DMS53 treated with DMSO at 0.1 percent for 48 hours (cell line): Measurements from ENCODE around the gene TWF2.

Experiments used
- DNase-seq: peaks from one replicate; lab custom pipeline; 2025; ENCODE audit not compliant: unreplicated experiment; lab: John Stamatoyannopoulos, UW

Gene TWF2

DNA sequence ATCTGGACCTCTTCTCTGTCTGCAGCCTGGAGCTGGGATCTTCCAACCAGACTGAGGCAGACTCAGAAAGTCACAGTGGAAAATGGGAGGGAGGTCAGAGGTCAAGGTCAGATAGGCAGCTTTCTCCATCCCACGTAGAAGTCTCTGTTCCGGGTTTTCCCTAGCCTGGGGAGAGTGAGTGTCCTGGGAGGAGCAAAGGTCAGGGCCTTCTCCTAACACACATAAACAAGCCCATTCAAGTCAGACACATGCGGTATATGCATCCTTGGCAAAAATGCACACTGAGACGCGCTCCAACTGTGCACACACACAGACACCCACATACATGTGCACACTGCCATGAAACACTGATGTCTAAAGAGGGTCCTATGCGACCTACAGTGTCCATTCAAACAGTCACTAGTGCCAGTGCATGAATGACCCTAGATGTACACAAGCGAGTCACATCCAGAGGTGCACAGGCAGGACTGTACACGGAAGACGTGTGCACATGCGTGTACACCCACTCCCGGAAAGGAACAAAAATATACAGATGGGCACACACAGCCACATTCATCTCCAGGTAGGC, 681 bp downstream of the TWF2 start:
- no peak for DNase-seq

DNA sequence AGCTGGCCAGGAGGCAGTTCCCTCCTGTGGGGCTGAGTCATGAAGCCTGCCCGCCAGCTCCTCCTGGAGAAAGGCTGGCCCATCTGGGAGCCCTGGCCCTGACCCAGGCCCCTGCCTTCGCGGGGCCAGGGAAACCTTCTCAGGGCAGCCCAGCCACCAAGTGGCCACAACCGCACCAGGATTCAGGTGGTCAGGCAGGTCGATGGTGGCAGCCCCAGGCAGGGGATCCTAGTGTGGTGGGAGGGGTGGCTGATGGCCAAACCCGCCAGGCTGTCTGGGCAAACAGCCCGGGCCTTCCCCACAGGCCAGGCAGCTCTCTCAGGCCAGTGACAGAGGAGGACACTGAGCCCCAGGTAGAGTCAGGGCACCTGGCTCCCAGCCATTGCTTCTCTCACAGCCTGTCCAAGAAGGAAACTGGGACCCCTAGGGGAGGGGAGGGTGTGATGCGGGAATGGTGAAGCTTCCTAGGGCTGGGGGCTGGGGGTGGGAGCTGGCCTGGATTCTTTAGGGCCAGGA, 1.2 kb downstream of the TWF2 start:
- no peak for DNase-seq

DNA sequence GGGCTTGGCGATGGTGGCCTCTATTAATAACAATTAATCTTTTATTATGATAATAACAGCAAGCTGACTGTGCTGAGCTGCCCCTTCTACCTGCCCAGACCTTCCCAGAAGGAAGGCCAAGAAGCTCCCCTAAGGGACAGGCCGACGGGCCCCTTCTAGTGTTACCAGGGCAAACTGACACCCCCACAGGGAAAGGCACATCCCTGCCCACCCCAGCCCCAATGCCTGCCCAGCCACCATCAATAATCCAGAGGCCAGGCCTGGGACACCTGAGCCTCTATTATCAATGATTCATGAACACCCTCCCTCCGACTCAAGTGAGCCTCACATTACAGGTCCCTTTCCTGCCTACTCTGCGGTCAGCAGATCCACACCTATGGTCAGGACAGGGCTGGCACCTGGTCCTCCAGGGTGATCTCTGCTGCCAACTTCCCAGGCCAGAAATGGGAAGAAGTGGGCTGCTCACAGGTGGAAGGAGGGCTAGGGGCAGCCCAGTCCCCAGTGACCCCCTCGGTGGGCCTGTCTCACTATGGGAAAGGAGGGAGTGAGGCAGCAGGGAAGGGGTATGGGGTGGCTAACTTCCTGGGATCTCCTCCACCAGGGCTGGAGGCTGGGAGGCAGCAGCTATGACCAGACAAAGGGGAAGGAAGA, 1.8 kb downstream of the TWF2 start:
- no peak for DNase-seq

DNA sequence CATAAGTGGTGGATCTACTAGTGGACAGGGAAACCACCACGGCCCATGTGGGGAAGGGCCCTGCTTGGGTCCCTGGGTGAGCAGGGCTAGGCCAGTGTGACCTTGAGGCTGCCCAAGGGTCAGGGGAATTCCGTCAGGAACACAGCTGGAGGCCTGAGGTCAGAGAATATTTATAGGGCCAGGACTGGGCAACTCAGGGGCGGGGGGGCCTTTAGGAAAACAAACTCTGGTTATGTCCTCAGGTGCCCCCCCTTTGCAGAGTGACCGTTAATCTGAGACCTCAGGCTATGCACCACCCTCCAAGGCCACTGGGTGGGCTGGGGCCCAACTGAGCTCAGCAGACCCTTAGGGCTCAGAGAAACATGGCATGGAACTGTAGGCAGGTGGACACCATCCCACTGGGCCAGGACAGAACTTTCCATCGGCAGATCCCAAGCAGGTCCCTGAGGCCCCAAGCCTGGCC, 2.5 kb downstream of the TWF2 start:
- DNase-seq = no peak

DNA sequence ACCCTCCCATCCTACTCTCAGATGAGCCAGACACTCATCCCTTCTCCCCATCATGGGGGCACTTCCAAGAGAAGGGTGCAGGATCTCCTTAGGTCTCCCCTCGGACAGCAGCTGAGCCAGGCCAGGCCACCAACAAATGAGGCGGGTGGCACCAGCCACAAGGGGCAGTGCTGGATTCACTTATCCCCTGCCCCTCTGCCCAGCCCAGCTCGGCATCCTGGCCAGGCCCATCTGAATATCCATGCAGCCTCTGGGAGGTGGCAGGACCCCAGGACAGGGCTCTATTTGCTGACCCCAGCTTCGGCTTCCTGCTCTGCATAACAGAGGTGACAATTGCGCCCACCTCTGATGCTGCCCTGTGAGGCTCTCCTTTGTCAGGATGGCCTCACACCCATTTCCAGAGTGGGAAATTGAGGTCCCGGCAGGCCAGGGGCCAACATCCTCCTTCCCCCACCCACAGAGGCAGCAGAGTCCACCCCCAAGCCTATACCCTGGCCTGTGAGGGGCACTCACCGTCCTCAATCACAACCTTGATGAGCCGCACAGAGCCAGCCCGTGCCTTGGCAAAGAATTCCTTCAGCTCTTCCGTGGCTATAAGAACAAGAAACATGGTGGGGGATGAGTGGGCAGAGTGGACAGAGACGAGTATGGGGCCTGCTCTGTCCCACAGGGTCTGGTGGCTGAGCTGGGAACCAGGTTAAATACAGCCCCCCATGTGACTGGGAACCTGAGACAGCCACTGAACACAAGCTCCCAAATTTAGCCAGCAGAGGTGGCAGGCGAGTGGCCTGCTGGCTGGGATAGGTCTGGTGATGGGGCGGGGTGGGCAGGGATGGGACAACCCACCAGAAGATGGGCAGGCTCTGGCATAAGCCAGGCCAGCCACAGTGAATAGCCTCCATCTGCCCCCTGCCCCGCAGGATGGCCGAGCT, 4.2 kb downstream of the TWF2 start:
- DNase-seq = no peak

DNA sequence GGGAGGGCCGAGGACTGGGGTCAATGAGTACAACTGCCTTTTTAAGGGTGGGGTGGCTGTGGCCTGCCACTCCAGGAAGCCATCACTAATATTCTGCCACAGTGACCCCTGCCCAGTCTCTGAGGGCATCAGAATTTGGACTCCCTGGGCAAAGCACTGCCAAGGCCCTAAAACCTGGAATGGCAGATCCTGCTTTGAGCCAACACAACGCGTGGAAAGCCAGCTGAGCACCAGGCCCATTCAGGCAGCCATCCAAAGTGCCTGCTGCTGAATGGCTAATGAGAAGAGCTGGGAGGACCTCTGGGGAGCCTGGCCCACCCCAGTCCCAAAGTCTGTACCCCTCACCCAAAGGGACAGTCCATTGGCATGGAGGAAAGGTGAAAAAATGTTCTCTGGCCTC, 5.0 kb downstream of the TWF2 start:
- no peak for DNase-seq

DNA sequence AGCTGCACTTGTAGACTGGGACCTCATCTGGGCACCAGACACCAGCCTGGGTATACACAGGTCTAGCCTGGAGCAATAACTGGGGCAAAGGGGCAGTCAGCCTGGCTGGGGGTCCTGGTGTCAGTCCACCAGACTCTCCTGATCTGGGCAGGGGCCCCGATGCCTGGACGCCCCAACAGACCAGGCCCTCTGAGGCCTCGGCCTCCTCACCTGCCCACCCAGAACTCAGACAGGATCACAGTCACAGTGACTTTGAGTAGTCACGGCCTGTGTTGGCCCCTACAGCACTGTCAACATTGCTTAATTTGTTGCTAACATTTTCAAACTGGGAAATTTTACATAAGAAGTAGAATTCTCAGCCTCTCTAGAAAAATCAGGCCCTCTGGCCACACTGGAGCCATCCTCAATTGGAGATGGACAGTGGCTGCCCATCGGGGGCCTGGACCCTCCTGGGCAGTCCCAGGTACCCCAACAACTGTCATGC, 5.8 kb downstream of the TWF2 start:
- no peak for DNase-seq

DNA sequence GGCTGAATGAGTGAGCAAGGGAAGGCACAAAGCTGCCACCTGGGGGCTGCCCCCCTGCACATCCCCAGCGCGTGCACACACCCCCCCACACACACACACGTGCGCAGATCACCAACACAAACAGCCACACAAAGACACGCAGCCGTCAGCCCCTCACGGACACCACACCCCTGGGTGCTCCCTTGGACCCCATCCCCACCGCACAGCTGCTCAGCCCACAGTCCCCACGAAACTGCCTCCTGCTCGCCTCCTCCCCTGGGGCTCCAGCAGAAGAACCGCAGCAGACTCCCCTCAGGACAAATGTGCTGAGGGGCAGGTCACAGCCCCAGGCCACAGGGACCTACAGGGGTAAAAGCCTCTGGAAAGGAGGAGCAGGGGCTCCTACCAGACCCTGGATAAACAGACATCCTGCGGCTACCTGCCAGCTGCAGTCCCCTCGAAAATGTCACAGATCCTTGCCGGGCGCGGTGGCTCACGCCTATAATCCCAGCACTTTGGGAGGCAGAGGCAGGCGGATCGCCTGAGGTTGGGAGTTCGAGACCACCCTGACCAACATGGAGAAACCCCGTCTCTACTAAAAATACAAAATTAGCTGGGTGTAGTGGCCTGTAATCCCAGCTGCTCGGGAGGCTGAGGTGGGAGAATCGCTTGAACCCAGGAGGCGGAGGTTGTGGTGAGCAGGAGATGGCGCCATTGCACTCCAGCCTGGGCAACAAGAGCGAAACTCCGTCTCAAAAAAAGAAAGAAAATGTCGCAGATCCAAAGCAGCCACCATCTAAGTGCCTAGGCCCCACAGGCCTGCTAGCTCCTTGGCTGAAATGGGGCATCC, 6.5 kb downstream of the TWF2 start:
- DNase-seq = no peak

DNA sequence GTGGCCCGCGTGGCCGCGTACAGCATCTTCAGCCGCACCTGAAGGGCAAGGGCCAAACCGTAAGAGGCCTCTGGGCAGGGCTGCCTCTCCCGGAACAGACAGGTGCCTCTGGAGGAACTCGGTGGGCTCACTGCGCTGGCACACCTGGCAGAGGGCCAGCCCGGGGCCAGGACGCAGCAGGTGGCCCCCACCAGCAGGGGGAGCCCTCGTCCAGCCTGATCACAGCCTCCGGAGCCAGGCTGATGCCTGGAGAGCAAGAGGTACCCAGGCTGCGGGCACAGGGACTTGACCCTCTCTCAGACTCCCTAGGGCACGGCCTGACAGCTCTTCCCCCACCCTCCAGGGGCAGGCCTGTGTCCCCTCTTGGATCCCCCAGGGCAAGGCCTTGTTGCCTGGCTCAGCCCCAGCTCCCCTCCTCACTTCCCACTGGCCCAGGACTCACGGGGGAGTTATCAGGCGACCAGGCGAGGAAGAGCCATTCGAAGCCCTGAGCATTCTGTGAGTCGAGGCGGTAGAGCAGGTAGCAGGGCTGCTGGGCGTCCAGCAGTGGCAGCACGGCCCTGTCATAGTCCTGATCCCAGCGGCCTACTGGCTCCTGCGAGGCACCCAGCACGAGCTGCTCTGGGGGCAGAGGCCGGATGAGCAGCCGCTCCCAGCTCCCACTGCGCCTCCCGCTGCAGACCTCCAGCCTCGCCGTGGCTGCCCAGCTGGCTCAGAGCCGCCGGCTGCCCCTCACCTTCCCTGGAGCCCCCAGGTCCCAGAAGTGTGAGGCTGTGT, 7.3 kb downstream of the TWF2 start:
- DNase-seq = no peak

DNA sequence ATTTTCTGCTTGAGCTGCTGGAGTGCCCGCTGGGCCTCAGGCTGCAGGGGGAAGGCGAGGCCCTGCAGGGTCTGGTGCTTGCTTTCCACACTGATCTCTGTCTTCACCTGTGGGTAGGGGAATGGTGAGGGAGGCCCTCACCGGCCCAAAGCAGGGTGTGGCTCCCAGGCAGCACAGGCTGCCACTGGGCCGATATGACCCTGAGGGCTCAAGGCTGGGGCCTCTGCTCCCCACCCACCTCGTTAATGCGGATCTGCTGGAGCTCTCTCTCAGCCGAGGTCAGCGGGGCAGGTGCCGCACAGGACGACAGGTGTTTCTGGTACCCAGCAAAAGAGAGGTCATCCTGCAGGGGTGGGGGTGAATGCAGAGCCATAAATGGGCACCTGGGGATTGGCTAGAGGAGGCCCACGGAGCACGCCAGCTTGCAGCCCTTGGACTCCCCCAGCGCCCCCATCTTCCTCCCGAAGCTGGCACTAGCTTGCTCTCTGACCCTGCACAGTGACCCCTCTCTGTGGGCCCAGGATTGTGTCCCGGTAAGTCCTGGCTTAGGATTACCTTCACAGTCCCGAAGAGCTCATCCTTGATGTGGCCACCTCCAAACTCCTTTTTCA, 8.0 kb downstream of the TWF2 start:
- DNase-seq = no peak

DNA sequence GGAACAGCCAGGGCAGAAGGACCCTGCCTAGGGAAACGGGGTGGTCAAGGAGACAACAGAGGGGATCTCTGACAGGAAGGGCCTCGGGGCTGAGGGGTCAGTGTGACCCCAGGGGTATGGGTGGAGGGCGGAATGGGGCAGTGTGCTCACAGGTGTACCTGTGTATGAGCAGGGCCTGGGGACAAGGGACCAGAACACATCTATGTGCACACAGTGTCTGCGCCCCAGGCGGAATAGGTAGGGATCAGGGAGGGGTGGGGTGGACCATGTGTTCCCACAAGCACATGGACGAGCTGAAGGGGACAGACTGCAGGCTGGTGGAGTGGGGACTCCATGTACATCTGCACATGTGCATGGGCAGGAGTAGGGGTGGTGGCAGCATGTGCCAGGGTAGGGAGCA, 8.5 kb downstream of the TWF2 start:
- DNase-seq = no peak

DNA sequence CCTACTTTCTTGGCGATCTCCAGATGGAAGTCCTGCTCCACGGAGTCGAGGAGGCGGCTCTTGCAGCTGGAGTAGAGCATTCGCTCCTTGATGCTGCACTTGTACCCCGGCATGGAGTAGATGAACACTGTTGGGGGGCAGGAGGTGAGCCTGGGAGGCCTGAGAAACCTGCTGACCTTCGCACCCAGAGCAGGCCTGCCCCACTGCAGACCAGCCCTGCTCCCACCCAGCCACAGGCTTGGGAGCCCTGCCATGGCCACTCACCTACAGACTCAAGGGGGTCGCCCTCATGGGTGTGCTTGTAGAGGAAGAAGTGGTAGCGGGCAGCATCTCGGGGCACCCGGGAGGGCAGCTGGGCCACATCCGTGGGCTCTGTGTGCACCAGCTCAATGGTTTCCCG, 9.3 kb downstream of the TWF2 start:
- DNase-seq = no peak

DNA sequence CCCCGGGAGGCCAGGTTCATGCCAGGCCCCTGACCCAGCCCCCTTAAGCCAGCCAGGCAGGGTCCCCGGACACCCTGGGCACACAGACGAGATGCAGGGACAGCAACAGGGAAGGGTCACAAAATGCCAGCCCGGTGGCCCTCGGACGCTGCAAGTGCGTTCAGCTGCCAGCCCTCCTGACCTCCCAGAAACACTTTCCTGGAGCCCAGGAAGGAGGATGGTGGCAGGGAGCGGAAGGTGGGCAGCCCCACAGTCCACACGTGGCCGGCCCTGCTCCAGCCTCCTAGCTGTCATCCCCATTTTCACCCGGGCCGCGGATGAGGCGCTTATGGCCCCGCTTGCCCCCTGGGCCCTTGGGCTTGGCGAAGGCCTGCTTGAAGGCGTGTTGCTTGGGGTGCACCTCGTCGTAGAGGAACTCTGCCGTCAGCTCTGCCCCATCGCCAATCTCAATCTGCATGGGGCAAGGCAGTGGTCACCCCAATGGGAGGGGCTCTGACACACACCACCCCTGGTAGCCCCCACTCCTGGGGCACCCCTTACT, 10.1 kb downstream of the TWF2 start:
- no peak for DNase-seq

DNA sequence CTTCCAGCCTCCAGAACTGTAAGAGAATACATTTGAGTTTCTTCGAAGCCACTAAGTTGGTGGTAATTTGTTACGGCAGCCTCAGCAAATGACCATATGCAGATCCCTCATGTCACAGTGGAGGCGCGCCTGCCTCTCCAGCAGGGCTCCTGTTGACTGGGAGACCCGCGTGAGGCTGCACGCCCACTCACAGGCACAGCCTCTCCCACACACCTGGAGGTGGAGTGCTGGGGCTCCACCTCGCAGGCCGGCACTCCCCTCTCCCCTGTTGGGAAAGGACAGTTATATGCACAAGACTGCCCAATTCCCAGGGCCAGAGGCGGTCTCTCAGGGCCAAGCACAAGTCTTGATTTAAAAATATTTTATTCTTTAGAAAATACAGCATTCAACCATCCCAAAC, 10.7 kb downstream of the TWF2 start:
- DNase-seq = no peak

DNA sequence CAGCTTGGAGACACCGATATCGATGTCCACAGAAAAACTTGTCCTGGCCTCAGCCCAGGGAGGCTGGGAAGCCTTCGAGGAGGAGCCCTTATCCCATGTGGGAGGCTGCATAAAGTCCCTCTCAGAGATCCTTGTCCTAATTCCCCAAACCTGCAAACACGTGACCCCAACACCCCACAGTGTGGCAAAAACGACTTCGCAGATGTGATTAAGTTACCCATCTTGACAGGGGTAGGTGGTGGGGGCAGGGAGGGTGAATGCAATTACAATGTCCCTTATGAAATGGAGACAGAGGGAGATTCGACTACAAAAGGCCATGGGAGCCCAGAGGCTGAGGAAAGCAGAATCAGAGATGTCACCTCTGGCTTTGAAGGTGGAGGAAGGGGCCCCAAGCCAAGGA, 11.2 kb downstream of the TWF2 start:
- no peak for DNase-seq

DNA sequence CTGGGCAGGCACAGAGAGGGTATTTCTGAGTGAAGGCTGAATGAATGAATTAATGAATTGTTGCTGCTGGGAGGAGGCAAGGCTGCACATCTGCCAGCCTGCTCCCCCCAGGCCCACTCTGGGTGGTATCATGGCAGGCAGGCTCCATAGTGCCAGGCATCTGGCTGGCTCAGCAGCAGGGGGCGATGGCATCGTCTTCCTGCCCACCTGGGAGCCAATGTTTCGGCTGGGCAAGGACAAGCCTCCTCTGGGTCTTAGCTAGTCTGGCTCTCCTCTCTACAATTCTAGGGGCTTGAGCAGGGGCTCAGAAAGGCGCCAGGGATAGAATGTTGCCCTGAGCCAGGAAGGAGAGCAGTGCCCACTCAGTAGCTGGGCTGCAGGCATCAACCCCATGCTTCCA, 11.8 kb downstream of the TWF2 start:
- no peak for DNase-seq

DNA sequence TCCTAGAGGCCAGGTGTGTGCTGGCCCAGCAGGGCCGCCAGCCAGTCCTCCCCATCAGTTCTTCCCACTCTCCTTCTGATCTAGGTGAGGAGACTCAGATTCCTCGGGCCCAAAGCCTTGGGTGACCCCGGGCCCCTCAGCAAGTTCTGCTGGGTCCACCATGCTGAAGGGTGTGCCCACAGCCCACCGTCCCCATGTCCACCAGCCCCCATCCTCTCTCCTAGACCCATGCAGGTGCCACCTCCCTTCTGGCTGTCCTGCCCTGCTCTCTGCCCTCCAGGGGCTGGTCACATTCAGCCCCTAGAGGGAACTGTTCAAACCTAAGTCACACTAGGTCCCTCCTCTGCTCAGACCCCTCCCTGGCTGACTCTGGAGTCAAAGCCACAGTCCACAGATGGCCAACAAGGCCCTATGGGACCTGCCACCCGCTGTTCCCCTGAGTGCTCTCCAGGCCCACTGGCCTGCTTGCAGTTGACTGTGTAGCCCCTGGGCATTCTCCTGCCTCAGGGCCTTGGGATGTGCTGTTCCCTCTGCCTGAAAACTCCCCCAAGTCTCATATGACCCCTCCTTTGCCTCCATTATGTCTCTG, 12.6 kb downstream of the TWF2 start:
- no peak for DNase-seq

DNA sequence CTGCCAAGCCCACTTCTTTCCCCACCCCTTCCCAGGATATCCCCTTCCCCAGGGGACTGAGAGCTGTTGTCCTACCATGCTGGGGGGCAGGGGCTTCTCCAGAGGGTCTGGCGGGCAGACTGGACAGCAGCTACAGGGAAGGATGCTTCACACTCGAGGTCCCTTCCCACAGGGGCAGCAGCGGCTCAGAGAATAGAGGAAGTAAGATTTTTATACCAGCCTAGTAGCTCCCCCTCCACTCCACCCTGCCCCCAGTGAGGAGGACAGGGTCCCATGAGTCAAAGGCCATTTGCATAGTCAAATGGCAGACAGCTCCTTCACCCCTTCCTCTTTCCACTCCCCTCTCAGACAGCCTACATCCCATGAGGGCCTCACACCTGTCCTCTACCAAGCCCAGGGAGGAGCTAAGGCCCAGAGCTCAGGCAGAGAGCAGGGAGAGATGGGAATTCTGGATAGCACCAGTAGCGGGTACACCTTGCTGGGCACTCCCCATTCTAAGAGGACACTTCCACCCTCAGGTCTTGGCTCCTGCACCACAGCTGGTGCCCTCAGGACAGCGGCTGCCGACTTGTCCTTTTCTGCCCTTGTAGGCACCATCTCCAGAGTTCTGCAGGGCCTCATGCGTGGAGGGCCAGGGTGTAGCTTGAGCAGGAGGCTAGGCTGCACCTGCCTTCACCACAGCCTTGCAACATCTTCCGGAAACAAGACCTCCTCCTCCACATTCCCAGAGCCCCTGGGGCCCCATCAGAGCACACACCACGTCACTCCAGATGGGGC, 13.3 kb downstream of the TWF2 start, which contains the start of gene TLR9:
TLR9 (minus strand) TSS at position 194 of the 777 bp plus-strand sequence; CDS start at position 78, 116 bp downstream.
- DNase-seq = no peak
